Raji (cell line): ENCODE measurements around the gene CNPY3.
A peak's percentile ranks its signal among the peaks of the same experiment; 100 is the strongest.

ENCODE experiments used
- POLR2A ChIP-seq: IDR thresholded peaks from 2 replicates; pipeline ENCODE4 v1.6.1; 2011; ENCODE audit warnings: low read depth, low read length, control low read depth; ENCODE audit not compliant: insufficient read depth

The CNPY3 gene

GRCh38 chr6:42928986-42929820 is at the start of gene CNPY3:
Gene CNPY3, plus strand, starts transcription at chr6:42929480. Its CDS starts 91 bp downstream, at chr6:42929571.
- peak; percentile 68 for TF ChIP-seq POLR2A

- no peak for TF ChIP-seq POLR2A
Measured at GRCh38 chr6:42885702-42886101, 43.6 kb upstream of the CNPY3 start.

- TF ChIP-seq POLR2A: no peak
Measured at GRCh38 chr6:42889815-42890214, 39.5 kb upstream of the CNPY3 start.

DNA sequence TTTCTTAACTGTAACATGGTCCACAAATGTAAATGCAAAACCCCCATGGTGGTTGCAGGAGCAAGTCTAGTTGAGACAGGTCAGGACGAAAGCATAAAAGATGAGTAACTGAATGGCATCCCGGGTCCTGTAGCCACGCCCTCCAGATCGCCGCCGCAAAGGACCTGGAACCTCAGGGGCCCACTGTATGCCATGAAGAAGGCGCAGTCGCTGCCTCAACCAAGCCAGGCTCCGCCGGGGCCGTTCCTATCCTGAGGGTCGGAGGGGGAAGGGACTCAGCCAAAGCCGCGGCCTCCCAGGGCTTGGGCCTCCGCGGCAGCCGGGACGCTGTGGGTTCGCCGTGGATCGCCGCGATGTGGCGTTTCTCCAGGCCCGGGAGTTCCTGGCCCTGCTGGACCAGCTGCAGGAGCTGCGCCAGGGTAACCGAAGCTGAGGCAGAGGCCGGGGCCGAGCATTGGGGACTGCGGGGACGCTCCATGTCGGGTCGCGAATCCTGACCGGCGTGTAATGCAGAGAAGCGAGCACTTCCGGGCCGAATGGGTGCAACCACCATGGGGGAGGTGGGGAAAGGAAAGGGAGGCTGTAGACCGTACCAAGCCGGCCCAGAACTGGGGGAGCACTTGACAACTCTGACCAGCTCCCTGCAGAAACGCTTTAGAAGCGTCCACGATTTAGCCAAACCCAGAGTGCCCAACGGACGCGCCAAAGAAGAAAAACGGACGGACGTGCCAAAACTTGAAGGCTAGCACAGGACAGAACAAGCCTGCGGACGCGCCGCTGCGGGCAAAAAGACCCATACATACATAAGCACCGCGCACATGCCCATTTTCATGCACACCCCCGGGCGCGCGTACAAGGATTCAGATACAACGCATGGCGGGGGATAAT is 38.7 kb upstream of the CNPY3 start:
- peak; percentile 95 for TF ChIP-seq POLR2A

DNA sequence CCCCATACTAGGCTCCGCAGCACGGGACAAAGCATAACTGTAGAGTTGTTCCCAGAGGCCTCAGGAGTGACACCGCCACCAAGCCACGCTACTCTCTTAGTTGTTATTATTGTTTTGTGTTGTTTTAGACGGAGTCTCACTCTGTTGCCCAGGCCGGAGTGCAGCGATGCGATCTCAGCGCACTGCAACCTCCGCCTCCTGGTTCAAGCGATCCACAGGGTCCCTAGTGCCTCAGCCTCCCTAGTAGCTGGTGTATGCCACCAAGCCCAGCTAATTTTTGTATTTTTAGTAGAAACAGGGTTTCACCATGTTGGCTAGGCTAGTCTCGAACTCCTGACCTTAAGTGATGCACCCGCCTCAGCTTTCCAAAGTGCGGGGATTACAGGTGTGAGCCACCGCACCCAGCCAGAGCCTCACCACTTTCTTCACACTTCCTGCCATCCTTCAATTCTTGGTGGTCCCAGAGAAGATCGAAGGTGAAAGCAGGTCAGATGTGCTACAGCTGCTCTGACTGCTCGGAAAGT is 38.0 kb upstream of the CNPY3 start:
- TF ChIP-seq POLR2A: no peak

DNA sequence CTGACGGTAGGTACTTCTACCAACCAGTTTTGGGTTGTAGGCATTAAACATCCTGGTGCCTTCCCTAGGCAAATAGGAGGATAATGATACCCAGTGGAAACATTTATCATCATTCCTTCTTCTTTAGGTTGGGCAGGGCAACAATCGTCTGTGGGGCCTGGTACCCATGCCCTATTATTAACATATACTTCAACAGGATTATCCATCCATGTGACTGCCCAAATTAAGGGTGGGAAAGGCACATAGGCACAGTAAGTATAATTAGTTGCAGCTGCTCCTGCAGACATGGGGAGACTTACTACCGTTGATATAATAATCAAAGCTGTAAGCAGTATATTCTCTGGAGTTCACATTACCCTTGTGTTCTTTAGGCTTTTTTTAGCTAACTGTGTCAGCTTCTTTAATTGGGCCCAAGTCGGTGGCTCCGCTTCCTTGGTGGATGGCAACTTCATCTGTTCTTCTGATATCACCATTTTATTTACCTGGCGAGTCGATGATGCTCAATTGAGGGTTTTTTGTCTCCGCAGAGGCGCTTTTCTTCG is 33.0 kb upstream of the CNPY3 start:
- no peak for TF ChIP-seq POLR2A

GRCh38 chr6:42898891-42899361 is 30.4 kb upstream of the CNPY3 start:
- TF ChIP-seq POLR2A: no peak

DNA sequence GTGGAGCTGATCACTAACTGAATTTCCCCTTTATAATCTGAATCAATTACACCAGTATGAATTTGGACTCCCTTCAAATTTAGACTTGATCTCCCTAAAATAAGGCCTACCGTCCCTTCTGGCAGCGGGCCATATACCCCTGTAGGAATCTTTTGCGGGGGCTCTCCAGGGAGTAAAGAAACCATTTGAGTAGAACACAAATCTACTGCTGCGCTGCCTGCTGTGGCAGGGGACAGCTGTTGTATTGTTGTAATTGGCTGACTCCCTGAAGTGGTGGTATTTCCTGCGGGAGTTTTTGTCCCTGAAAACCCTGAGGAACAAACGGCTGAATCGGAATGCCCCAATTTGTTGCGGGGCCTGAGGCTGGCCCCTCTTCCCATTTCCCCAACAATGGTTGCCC is 29.4 kb upstream of the CNPY3 start:
- TF ChIP-seq POLR2A: no peak

GRCh38 chr6:42901538-42901957 is 27.7 kb upstream of the CNPY3 start:
- no peak for TF ChIP-seq POLR2A

GRCh38 chr6:42904467-42904866 is 24.8 kb upstream of the CNPY3 start:
- TF ChIP-seq POLR2A: no peak

GRCh38 chr6:42907336-42907735 is 21.9 kb upstream of the CNPY3 start:
- TF ChIP-seq POLR2A: no peak

- TF ChIP-seq POLR2A: no peak
Measured at GRCh38 chr6:42909835-42910234, 19.4 kb upstream of the CNPY3 start.

DNA sequence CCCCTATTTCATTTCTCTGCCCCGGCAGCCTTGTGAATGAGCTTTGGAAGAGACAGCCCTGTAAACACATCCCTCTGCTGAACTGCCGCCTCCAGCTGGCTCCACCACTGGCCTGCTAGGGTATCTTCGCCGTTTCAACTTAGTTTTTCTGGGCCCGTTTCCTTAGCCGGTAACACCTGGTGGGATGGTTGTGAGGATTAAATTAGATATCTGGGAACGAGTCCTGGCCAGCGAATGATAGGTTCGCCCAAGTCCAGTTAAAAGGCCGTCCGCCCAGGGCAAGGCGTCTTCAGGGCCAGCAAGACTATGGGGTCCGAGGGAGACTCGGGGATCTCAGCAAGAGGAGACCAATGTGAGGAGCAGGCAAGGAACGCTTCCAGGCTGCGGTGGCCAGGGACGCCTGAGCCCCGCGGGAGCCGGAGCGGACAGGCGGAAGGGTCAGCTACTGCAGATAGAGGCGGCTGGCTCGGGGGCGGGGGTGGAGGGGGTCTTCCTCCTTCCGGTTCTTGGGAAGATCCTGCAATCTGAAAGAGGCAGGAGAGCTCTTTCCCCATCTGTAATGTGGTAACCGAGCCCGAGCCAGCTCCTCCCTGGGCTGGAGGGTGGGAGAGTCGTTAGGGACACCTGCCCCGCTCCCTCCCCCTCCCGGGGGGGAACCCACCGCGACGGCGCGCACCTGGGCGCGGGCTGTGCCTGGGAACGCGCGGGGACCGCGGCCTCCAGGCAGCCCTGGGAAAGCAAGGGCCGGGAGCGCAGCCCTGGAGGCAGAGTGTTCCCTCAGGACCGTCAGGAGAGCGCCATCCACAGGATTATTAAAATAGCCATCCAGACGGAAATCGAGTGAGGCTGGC is 17.9 kb upstream of the CNPY3 start:
- TF ChIP-seq POLR2A: no peak

GRCh38 chr6:42914546-42914945 is 14.7 kb upstream of the CNPY3 start:
- TF ChIP-seq POLR2A: no peak
